Chondrocyte (in vitro differentiated cells): Measurements from ENCODE around the gene LGALSL. TPM values are rescaled to one million over a fixed set of nuclear protein-coding genes. Genes with fewer than 3 reads are reported as not detected.

Experiments
- DNase-seq: peaks from one replicate; pipeline ENCODE4 v3.0.0; 2021; ENCODE audit warnings: mixed read lengths, low spot score
- H3K27ac Mint-ChIP-seq: one replicate; pipeline ENCODE4 v1.8.0; 2021; ENCODE audit warnings: mild to moderate bottlenecking, moderate library complexity, mixed read lengths; ENCODE audit not compliant: unreplicated experiment
- H3K27me3 Mint-ChIP-seq: 2 replicates; pipeline ENCODE4 v1.8.0; 2021; ENCODE audit warnings: low read depth, mixed read lengths
- H3K36me3 Mint-ChIP-seq: 2 replicates; pipeline ENCODE4 v1.8.0; 2021; ENCODE audit warnings: low read depth, mixed read lengths
- H3K4me1 Mint-ChIP-seq: 2 replicates; pipeline ENCODE4 v1.8.0; 2021; ENCODE audit warnings: low read depth, mild to moderate bottlenecking, mixed read lengths
- H3K4me3 Mint-ChIP-seq: one replicate; pipeline ENCODE4 v1.8.0; 2021; ENCODE audit warnings: mild to moderate bottlenecking, moderate library complexity, mixed read lengths; ENCODE audit not compliant: unreplicated experiment
- H3K9me3 Mint-ChIP-seq: 2 replicates; pipeline ENCODE4 v1.8.0; 2021; ENCODE audit warnings: low read depth, mixed read lengths
- total RNA-seq: library from RNA; stranded (reverse); gene quantifications from 3 replicates; pipeline ENCODE4 v1.2.1, GENCODE V29; 2021
- TF ChIP-seq, protein P1 (sequence below): fragments of 200-600 bp; sonication (generic); IDR thresholded peaks from 2 replicates; pipeline ENCODE4 v1.5.0; 2021; ENCODE audit warnings: antibody characterized with exemption, mild to moderate bottlenecking, moderate library complexity

LGALSL gene
- total RNA-seq, 1 donor from 2014 or later: 25.0 TPM

DNA sequence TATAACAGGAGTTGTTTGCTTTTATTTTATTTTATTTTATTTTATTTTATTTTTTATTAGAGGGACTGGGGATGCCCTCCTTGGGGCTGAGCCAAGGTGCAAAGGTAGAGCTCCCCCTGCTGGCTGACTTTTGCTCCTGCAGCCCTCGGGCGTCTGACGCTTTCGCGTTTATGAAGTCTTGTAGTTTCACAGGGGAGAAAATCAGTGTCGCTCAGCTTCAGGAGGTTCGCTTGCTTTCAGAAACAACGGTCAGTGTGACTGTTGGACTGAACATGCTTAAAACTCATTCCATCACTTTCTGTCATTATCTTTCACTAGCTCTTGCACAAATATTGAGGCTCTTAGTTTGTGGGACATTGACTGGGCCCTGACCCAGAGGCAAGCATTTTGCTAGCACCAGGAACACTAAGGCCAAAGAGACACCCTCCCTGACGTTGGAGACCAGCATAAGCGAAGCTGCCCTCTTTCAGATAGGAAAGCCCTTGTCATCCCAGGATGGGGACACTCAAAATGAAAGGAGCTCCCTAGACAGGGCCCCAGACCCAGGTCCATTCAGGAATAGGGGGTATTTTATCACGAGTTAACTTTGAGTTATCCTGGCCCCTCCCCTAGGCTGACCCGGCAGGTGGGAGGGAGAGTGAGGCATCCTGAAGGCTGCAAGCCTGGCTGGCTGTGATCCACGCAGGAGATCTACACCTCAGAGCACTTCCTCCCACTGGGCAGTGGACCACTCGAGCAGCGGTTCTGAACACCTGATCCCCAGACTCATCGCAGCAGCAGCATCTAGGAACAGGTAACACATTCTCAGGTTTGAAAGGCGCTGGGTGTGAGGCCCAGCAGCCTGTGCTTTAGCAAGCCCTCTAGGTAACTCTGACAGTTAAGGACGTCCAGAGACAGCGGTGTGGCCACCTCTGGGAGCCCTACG is 34.4 kb downstream of the LGALSL start:
- Mint-ChIP-seq H3K4me1 (peaks cover 23% of the 10 kb centered on the region), H3K4me3 (no peak overlapping the region), H3K27ac (no peak overlapping the region), H3K27me3 (peaks cover 3% of the 10 kb centered on the region), H3K36me3 (no peaks in the 10 kb centered on the region), H3K9me3 (no peaks in the 10 kb centered on the region)
- no peak for DNase-seq
- TF ChIP-seq, protein P1, sequence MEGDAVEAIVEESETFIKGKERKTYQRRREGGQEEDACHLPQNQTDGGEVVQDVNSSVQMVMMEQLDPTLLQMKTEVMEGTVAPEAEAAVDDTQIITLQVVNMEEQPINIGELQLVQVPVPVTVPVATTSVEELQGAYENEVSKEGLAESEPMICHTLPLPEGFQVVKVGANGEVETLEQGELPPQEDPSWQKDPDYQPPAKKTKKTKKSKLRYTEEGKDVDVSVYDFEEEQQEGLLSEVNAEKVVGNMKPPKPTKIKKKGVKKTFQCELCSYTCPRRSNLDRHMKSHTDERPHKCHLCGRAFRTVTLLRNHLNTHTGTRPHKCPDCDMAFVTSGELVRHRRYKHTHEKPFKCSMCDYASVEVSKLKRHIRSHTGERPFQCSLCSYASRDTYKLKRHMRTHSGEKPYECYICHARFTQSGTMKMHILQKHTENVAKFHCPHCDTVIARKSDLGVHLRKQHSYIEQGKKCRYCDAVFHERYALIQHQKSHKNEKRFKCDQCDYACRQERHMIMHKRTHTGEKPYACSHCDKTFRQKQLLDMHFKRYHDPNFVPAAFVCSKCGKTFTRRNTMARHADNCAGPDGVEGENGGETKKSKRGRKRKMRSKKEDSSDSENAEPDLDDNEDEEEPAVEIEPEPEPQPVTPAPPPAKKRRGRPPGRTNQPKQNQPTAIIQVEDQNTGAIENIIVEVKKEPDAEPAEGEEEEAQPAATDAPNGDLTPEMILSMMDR: peak; percentile 96

DNA sequence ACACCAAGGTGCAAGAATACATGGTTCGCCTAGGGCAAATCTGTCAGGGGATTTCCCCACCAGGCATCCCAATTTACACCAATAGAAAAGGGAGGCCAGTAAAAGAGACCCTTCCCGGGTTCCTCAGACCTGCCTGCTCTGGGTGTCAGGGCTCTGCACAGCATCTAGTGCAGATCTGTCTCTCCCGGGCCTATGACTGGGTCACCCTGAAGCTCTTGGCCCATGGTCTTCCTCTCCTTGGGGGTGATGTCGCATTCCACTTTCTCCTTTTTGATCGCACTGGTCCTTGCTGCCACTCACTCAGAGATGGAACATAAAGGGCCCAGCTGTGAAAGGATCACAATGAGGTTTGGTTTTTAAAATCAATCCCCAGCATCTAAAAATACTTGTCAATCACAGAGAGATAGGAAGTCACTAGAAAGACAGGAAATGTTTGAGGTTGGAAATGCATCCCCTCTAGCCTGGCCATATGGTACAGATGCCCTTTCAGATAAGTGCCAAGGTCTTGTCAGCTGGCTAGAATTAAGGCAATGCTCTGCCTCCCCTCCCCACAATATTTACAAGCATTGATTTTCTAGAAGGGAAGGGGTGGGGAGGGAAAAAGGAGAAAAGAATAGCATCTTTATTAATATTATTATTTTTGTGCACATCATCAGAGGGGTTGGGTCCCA is 35.3 kb downstream of the LGALSL start:
- Mint-ChIP-seq H3K4me3 (no peak overlapping the region), H3K9me3 (no peaks in the 10 kb centered on the region), H3K27ac (no peak overlapping the region), H3K4me1 (peaks cover 28% of the 10 kb centered on the region), H3K27me3 (peaks cover 3% of the 10 kb centered on the region), H3K36me3 (no peaks in the 10 kb centered on the region)
- TF ChIP-seq, protein P1: no peak
- DNase-seq: no peak

DNA sequence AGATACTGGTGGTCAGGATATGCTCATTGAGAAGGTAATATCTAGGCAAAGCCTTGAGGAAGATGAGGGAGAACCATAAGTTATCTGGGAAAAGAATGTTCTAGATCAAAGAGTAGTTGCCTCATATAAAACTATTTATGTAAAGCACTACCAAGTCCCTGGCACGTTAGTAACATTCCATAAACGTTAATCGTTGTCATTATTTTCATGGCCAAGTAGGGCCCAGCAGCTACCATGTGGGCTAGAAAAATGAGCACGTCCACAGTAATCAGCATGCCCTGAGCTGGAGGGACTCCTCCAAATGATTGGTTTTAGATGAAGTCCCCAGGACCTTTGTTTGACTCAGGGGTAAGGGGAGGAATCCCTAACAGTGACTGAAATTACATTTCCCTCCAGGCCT is 37.5 kb downstream of the LGALSL start:
- H3K4me1 Mint-ChIP-seq: peaks cover 43% of the 10 kb centered on the region
- DNase-seq: no peak
- TF ChIP-seq, protein P1: no peak
- peak overlapping the region; percentile 14 for H3K27ac Mint-ChIP-seq
- H3K27me3 Mint-ChIP-seq: no peaks in the 10 kb centered on the region
- no peaks in the 10 kb centered on the region for H3K9me3 Mint-ChIP-seq
- H3K36me3 Mint-ChIP-seq: no peaks in the 10 kb centered on the region
- no peak overlapping the region for H3K4me3 Mint-ChIP-seq

DNA sequence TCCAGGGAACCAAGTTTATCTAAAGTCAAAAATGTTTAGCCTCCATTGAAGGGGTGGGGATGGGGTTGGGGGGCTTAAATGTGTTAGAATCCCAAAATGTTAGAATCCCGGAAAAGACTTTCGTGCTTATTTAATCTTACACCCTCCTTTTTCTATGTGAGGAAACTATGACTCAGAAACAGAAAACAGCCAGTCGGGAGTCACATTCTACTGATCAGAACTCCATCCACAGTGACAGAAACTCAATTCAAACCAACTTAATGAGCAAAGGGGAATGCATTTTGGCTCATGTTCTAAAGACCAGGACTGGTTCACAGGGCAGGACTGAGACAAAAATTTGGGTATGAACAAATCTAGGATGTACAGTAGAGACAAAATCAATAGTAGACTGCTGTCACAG is 38.3 kb downstream of the LGALSL start:
- peak overlapping the region; percentile 34 for H3K27ac Mint-ChIP-seq
- TF ChIP-seq, protein P1: no peak
- peaks cover 43% of the 10 kb centered on the region for H3K4me1 Mint-ChIP-seq
- no peaks in the 10 kb centered on the region for H3K27me3 Mint-ChIP-seq
- DNase-seq: no peak
- no peaks in the 10 kb centered on the region for H3K9me3 Mint-ChIP-seq
- no peak overlapping the region for H3K4me3 Mint-ChIP-seq
- H3K36me3 Mint-ChIP-seq: no peaks in the 10 kb centered on the region

DNA sequence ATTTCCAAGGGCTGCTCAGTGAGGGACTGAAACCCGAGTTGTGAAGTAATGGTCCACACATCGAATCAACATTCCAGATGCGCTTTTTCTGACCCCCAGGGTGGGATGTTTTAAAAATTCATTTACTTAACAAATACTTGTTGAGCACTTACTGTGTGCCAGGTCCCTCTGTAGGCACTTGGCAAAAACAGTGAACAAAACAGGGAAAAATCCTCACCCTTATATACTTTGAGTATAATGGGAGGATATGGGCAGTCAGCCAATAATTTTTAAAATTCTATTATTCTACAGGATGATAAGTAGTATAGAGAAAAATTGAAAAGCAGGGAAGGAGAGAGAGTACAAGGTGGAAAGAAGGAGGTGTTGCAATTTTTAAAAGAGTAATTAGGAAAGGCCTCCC is 38.9 kb downstream of the LGALSL start:
- no peak for DNase-seq
- Mint-ChIP-seq H3K27ac (no peak overlapping the region), H3K36me3 (no peaks in the 10 kb centered on the region), H3K27me3 (peaks cover 2% of the 10 kb centered on the region), H3K4me1 (peaks cover 43% of the 10 kb centered on the region), H3K4me3 (no peak overlapping the region), H3K9me3 (no peaks in the 10 kb centered on the region)
- TF ChIP-seq, protein P1: no peak
